Measurements from ENCODE around the gene MKRN2. TPM values are rescaled to one million over a fixed set of nuclear protein-coding genes. Genes with fewer than 3 reads are reported as not detected.
"Not testable (repeated sequence)": the region's sequence is repeated elsewhere in the genome, so short reads cannot be mapped to it uniquely, and the experiment has no call there.

The MKRN2 gene
- total RNA-seq, 4 donors from 2014 or later: 21.5 to 28.9 (median 23.6) TPM

GRCh38 chr3:12522721-12523120, 34.2 kb upstream of the MKRN2 start:
- Histone ChIP-seq H3K9me3 (no peaks in the 10 kb centered on the region), H3K4me3 (no peak overlapping the region), H3K27ac (no peak overlapping the region), H3K36me3 (peaks cover 0 to 14% (median 0%) of the 10 kb centered on the region in 3 donors), H3K4me1 (no peaks in the 10 kb centered on the region), H3K27me3 (no peaks in the 10 kb centered on the region)
- TF ChIP-seq POLR2A (IDR thresholded peaks at IDR 0.05) (no peak), CTCF (IDR thresholded peaks at IDR 0.05) (no peak)
- no peak for DNase-seq

GRCh38 chr3:12527757-12528143, 29.1 kb upstream of the MKRN2 start:
- no peak for TF ChIP-seq CTCF (IDR thresholded peaks at IDR 0.05)
- no peak for TF ChIP-seq POLR2A (IDR thresholded peaks at IDR 0.05)
- H3K36me3 ChIP-seq: peaks cover 0 to 32% (median 0%) of the 10 kb centered on the region in 3 donors
- no peak overlapping the region for H3K4me3 ChIP-seq
- no peaks in the 10 kb centered on the region for H3K9me3 ChIP-seq
- no peaks in the 10 kb centered on the region for H3K4me1 ChIP-seq
- no peak for DNase-seq
- no peak overlapping the region for H3K27ac ChIP-seq
- H3K27me3 ChIP-seq: no peaks in the 10 kb centered on the region

- Histone ChIP-seq H3K9me3 (no peaks in the 10 kb centered on the region), H3K27me3 (no peaks in the 10 kb centered on the region), H3K4me1 (no peaks in the 10 kb centered on the region), H3K27ac (no peak overlapping the region), H3K36me3 (peaks cover 0 to 22% (median 0%) of the 10 kb centered on the region in 3 donors), H3K4me3 (no peak overlapping the region)
- DNase-seq: no peak
- TF ChIP-seq CTCF (IDR thresholded peaks at IDR 0.05) (no peak), POLR2A (IDR thresholded peaks at IDR 0.05) (no peak)
These were observed 24.7 kb upstream of the MKRN2 start for GRCh38 chr3:12532182-12532581.

GRCh38 chr3:12536423-12536822, 20.5 kb upstream of the MKRN2 start:
- H3K4me3 ChIP-seq: no peak overlapping the region
- no peaks in the 10 kb centered on the region for H3K9me3 ChIP-seq
- TF ChIP-seq CTCF (IDR thresholded peaks at IDR 0.05) (peak in 1 of 6 experiments; percentile 10), POLR2A (IDR thresholded peaks at IDR 0.05) (no peak)
- H3K36me3 ChIP-seq: peaks cover 0 to 14% (median 0%) of the 10 kb centered on the region in 3 donors
- H3K27me3 ChIP-seq: no peaks in the 10 kb centered on the region
- no peaks in the 10 kb centered on the region for H3K4me1 ChIP-seq
- DNase-seq: no peak
- no peak overlapping the region for H3K27ac ChIP-seq

GRCh38 chr3:12541625-12542024, 15.3 kb upstream of the MKRN2 start:
- peaks cover 0 to 15% (median 0%) of the 10 kb centered on the region in 3 donors for H3K36me3 ChIP-seq
- no peaks in the 10 kb centered on the region for H3K27me3 ChIP-seq
- H3K4me3 ChIP-seq: no peak overlapping the region
- H3K9me3 ChIP-seq: no peaks in the 10 kb centered on the region
- no peaks in the 10 kb centered on the region for H3K4me1 ChIP-seq
- TF ChIP-seq CTCF (IDR thresholded peaks at IDR 0.05) (peak in 2 of 6 experiments; percentile 12 to 18), POLR2A (IDR thresholded peaks at IDR 0.05) (no peak)
- no peak overlapping the region for H3K27ac ChIP-seq
- DNase-seq: no peak

- H3K27me3 ChIP-seq, H3K27ac ChIP-seq, H3K4me3 ChIP-seq, H3K9me3 ChIP-seq, DNase-seq, H3K4me1 ChIP-seq: not testable (repeated sequence)
- H3K36me3 ChIP-seq: peaks cover 0 to 15% (median 0%) of the 10 kb centered on the region in 3 donors
These were observed 13.4 kb upstream of the MKRN2 start for GRCh38 chr3:12543497-12543896.

Measured in Peyer's patch (tissue), 4 donors.